ENCODE measurements around the gene MYCN. TPM values are rescaled to one million over a fixed set of nuclear protein-coding genes. Genes with fewer than 3 reads are reported as not detected.

MYCN gene
- total and polyA plus RNA-seq, 2 donors (not counting 1 experiment from before 2014, with no cell fraction given) = not detected

DNA sequence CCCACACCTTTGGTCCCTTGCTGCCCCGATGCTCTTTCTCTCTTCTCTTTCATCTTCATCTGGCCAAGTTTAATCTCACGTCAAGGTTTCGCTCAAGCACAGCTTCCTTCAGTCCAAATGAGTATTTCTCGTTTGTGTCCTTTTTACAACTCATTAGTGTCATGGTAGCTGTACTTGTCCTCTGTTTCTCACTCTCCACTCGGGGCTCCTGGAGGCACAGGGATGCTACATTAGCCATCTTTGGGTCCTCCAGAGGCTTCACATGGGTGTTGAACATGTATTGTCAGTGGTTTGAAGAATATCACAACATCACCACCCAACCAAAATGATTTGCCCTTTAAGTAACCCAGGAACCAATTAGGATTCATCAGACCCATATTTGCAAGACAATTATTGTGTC lies 30.4 kb downstream of the MYCN start:
- no peaks in the 10 kb centered on the region for H3K36me3 ChIP-seq (ENCODE audit: control insufficient read depth, insufficient read depth, low read length)
- TF ChIP-seq, protein P1, sequence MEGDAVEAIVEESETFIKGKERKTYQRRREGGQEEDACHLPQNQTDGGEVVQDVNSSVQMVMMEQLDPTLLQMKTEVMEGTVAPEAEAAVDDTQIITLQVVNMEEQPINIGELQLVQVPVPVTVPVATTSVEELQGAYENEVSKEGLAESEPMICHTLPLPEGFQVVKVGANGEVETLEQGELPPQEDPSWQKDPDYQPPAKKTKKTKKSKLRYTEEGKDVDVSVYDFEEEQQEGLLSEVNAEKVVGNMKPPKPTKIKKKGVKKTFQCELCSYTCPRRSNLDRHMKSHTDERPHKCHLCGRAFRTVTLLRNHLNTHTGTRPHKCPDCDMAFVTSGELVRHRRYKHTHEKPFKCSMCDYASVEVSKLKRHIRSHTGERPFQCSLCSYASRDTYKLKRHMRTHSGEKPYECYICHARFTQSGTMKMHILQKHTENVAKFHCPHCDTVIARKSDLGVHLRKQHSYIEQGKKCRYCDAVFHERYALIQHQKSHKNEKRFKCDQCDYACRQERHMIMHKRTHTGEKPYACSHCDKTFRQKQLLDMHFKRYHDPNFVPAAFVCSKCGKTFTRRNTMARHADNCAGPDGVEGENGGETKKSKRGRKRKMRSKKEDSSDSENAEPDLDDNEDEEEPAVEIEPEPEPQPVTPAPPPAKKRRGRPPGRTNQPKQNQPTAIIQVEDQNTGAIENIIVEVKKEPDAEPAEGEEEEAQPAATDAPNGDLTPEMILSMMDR (conservative IDR thresholded peaks at IDR 0.05 in 1 of 2, IDR thresholded peaks at IDR 0.05 in 1 of 2; ENCODE audit: low read depth in 1 of 2, low read length in 2 of 2) = no peak
- TF ChIP-seq EZH2 (IDR thresholded peaks at IDR 0.05; ENCODE audit: low read length, missing control alignments) = no peak

DNA sequence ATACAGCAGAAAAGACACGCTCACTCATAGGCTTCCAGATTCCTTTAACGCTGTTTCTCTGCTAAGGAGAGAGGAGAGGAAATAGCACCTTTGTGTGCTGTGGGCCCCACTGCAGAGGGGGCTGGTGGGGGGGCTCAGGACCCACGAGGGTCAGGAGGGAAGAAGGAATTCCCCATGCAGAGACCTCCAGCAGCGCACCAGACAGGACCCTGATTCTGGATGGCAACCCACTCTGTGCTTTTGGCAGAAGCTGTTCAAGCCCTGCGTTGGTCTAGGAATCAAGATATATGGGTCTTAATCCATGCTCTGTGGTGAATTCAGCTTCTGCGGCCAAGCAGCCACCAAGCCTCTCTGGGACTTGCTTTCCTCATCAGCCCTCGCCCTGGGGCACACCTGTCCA lies 31.0 kb downstream of the MYCN start:
- H3K79me2 ChIP-seq (ENCODE audit: control insufficient read depth, insufficient read depth, low read length) = no peaks in the 10 kb centered on the region
- H3K27ac ChIP-seq (ENCODE audit: insufficient read depth, low read length) = no peak overlapping the region
- H2AFZ ChIP-seq (ENCODE audit: low read length) = no peak overlapping the region
- H3K9me3 ChIP-seq (ENCODE audit: control insufficient read depth, insufficient read depth, low read depth, low read length) = no peaks in the 10 kb centered on the region
- H3K36me3 ChIP-seq (ENCODE audit: control insufficient read depth, insufficient read depth, low read length) = no peaks in the 10 kb centered on the region
- no peaks in the 10 kb centered on the region for H3K27me3 ChIP-seq (ENCODE audit: control insufficient read depth, insufficient read depth, low read length)
- TF ChIP-seq EZH2 (IDR thresholded peaks at IDR 0.05; ENCODE audit: low read length, missing control alignments) = no peak
- TF ChIP-seq, protein P1 (conservative IDR thresholded peaks at IDR 0.05 in 1 of 2, IDR thresholded peaks at IDR 0.05 in 1 of 2; ENCODE audit: low read depth in 1 of 2, low read length in 2 of 2) = no peak
- H3K4me2 ChIP-seq (ENCODE audit: extremely low read depth, insufficient read depth, low read length) = no peak overlapping the region
- H4K20me1 ChIP-seq (ENCODE audit: control insufficient read depth, extremely low read depth, insufficient read depth, low read length) = no peaks in the 10 kb centered on the region
- H3K4me3 ChIP-seq (replicated peaks in 1 of 4; ENCODE audit: control extremely low read depth in 1 of 4, insufficient read depth in 1 of 4, low read depth in 3 of 4, low read length in 4 of 4) = no peak overlapping the region
- H3K9ac ChIP-seq (ENCODE audit: insufficient read depth, low read length) = no peak overlapping the region
- no peak for DNase-seq (ENCODE audit: low read depth in 2 of 2)
- H3K4me1 ChIP-seq (ENCODE audit: control insufficient read depth, extremely low read depth, insufficient read depth, low read length) = no peaks in the 10 kb centered on the region

More for the DNA sequence above, 30.4 kb downstream of the MYCN start:
- no peak for DNase-seq (ENCODE audit: low read depth in 2 of 2)
- Histone ChIP-seq H3K9ac (ENCODE audit: insufficient read depth, low read length) (no peak overlapping the region), H3K4me2 (ENCODE audit: extremely low read depth, insufficient read depth, low read length) (no peak overlapping the region), H3K4me3 (replicated peaks in 1 of 4; ENCODE audit: control extremely low read depth in 1 of 4, insufficient read depth in 1 of 4, low read depth in 3 of 4, low read length in 4 of 4) (no peak overlapping the region), H3K27me3 (ENCODE audit: control insufficient read depth, insufficient read depth, low read length) (no peaks in the 10 kb centered on the region), H3K4me1 (ENCODE audit: control insufficient read depth, extremely low read depth, insufficient read depth, low read length) (no peaks in the 10 kb centered on the region), H2AFZ (ENCODE audit: low read length) (no peak overlapping the region), H3K27ac (ENCODE audit: insufficient read depth, low read length) (no peak overlapping the region), H3K9me3 (ENCODE audit: control insufficient read depth, insufficient read depth, low read depth, low read length) (no peaks in the 10 kb centered on the region), H4K20me1 (ENCODE audit: control insufficient read depth, extremely low read depth, insufficient read depth, low read length) (no peaks in the 10 kb centered on the region), H3K79me2 (ENCODE audit: control insufficient read depth, insufficient read depth, low read length) (no peaks in the 10 kb centered on the region)

DNA sequence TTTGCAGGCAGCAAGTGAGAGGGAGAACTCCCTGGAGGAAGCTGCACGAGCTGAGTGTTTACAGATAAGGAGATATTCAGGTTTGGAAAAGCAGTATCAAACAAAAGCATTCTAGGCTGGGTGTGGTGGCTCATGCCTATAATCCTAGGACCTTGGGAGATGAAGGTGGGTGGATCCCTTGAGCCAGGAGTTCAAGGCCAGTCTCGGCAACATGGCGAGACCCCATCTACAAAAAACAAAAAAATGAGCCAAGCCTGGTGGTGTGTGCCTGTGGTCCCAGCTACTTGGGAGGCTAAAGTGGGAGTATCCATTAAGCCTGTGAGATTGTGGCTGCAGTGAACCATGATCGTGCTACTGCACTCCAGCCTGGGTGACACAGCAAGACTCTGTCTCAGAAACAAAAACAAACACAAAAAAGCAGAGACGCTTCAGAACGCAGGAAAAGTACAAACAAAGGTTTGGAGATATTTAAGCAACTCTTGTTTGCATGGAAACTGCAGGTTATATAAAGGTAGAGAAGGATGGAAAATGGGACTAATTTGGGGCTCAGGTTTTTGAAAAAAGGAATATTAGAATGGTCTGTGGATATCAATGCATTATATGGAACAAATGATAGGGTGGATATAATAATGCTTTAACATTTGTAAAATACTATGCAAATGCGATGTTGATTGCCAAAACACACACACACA lies 31.6 kb downstream of the MYCN start:
- no peak overlapping the region for H3K9ac ChIP-seq (ENCODE audit: insufficient read depth, low read length)
- no peak for DNase-seq (ENCODE audit: low read depth in 2 of 2)
- no peak overlapping the region for H3K27ac ChIP-seq (ENCODE audit: insufficient read depth, low read length)
- H3K4me1 ChIP-seq (ENCODE audit: control insufficient read depth, extremely low read depth, insufficient read depth, low read length) = no peaks in the 10 kb centered on the region
- H3K27me3 ChIP-seq (ENCODE audit: control insufficient read depth, insufficient read depth, low read length) = no peaks in the 10 kb centered on the region
- TF ChIP-seq, protein P1 (conservative IDR thresholded peaks at IDR 0.05 in 1 of 2, IDR thresholded peaks at IDR 0.05 in 1 of 2; ENCODE audit: low read depth in 1 of 2, low read length in 2 of 2) = no peak
- TF ChIP-seq EZH2 (IDR thresholded peaks at IDR 0.05; ENCODE audit: low read length, missing control alignments) = no peak
- no peak overlapping the region for H2AFZ ChIP-seq (ENCODE audit: low read length)
- H3K4me3 ChIP-seq (replicated peaks in 1 of 4; ENCODE audit: control extremely low read depth in 1 of 4, insufficient read depth in 1 of 4, low read depth in 3 of 4, low read length in 4 of 4) = no peak overlapping the region
- H3K9me3 ChIP-seq (ENCODE audit: control insufficient read depth, insufficient read depth, low read depth, low read length) = no peaks in the 10 kb centered on the region
- no peak overlapping the region for H3K4me2 ChIP-seq (ENCODE audit: extremely low read depth, insufficient read depth, low read length)
- no peaks in the 10 kb centered on the region for H3K36me3 ChIP-seq (ENCODE audit: control insufficient read depth, insufficient read depth, low read length)
- H4K20me1 ChIP-seq (ENCODE audit: control insufficient read depth, extremely low read depth, insufficient read depth, low read length) = no peaks in the 10 kb centered on the region
- H3K79me2 ChIP-seq (ENCODE audit: control insufficient read depth, insufficient read depth, low read length) = no peaks in the 10 kb centered on the region

Data from fibroblast of lung (primary cell).